Ascending aorta (tissue), 2 donors: ENCODE measurements around the gene LRCOL1. TPM values are rescaled to one million over a fixed set of nuclear protein-coding genes. Genes with fewer than 3 reads are reported as not detected.

Source experiments
- DNase-seq, 2 donors: peaks; one replicate each; pipeline ENCODE4 v3.0.0-alpha.2; 2019; ENCODE audit warnings: low spot score in 2 of 2
- H3K27ac ChIP-seq, 2 donors: fragments of 200-600 bp; sonication (generic); one replicate each; pipeline ENCODE4 v1.5.1; 2016 to 2017; ENCODE audit warnings: mild to moderate bottlenecking in 1 of 2
- H3K27me3 ChIP-seq: fragments of 200-600 bp; sonication (generic); one replicate; pipeline ENCODE4 v1.5.1; 2017
- H3K36me3 ChIP-seq, 2 donors: fragments of 200-600 bp; sonication (generic); one replicate each; pipeline ENCODE4 v1.5.1; 2016
- H3K4me1 ChIP-seq, 2 donors: fragments of 200-600 bp; sonication (generic); one replicate each; pipeline ENCODE4 v1.5.1; 2016 to 2017; ENCODE audit warnings: mild to moderate bottlenecking in 1 of 2
- H3K4me3 ChIP-seq, 2 donors: fragments of 200-600 bp; sonication (generic); one replicate each; pipeline ENCODE4 v1.5.1; 2016 to 2017; ENCODE audit warnings: mild to moderate bottlenecking in 1 of 2
- H3K9me3 ChIP-seq, 2 donors: fragments of 200-600 bp; sonication (generic); one replicate each; pipeline ENCODE4 v1.5.1; 2016
- intact Hi-C: fragments of 100-400 bp; cut with DNase I; formaldehyde crosslinking; loops from one replicate; pipeline ENCODE4 v1.15.1; 2023
- total RNA-seq: library from RNA; depleted of rRNA; stranded (reverse); fragments of >200 nt; gene quantifications from one replicate; pipeline ENCODE4 v1.1.0, GENCODE V29; 2016
- TF ChIP-seq, protein P1 (sequence below), 3 experiments: fragments of 200-600 bp in 2 of 3; fragments of 450-650 bp in 1 of 3; sonication (generic) in 2 of 3; IDR thresholded peaks; one replicate each; pipeline ENCODE4 v1.5.1; 2016 to 2019; ENCODE audit warnings: antibody characterized with exemption in 3 of 3, mild to moderate bottlenecking in 1 of 3, moderate library complexity in 1 of 3

Gene LRCOL1
- total RNA-seq, 1 donor from 2014 or later, result not detected

GRCh38 chr12:132562489-132563021, 47.8 kb downstream of the LRCOL1 start:
- H3K9me3 ChIP-seq, result no peaks in the 10 kb centered on the region
- H3K4me3 ChIP-seq, result no peak overlapping the region
- DNase-seq, result no peak
- H3K27me3 ChIP-seq, result no peaks in the 10 kb centered on the region
- peaks cover 2 to 17% of the 10 kb centered on the region in 2 donors for H3K4me1 ChIP-seq
- intact Hi-C loops, result no loop called here
- H3K27ac ChIP-seq, result no peak overlapping the region
- TF ChIP-seq, protein P1, sequence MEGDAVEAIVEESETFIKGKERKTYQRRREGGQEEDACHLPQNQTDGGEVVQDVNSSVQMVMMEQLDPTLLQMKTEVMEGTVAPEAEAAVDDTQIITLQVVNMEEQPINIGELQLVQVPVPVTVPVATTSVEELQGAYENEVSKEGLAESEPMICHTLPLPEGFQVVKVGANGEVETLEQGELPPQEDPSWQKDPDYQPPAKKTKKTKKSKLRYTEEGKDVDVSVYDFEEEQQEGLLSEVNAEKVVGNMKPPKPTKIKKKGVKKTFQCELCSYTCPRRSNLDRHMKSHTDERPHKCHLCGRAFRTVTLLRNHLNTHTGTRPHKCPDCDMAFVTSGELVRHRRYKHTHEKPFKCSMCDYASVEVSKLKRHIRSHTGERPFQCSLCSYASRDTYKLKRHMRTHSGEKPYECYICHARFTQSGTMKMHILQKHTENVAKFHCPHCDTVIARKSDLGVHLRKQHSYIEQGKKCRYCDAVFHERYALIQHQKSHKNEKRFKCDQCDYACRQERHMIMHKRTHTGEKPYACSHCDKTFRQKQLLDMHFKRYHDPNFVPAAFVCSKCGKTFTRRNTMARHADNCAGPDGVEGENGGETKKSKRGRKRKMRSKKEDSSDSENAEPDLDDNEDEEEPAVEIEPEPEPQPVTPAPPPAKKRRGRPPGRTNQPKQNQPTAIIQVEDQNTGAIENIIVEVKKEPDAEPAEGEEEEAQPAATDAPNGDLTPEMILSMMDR (IDR thresholded peaks at IDR 0.05), result no peak
- peaks cover 0 to 7% of the 10 kb centered on the region in 2 donors for H3K36me3 ChIP-seq

DNA sequence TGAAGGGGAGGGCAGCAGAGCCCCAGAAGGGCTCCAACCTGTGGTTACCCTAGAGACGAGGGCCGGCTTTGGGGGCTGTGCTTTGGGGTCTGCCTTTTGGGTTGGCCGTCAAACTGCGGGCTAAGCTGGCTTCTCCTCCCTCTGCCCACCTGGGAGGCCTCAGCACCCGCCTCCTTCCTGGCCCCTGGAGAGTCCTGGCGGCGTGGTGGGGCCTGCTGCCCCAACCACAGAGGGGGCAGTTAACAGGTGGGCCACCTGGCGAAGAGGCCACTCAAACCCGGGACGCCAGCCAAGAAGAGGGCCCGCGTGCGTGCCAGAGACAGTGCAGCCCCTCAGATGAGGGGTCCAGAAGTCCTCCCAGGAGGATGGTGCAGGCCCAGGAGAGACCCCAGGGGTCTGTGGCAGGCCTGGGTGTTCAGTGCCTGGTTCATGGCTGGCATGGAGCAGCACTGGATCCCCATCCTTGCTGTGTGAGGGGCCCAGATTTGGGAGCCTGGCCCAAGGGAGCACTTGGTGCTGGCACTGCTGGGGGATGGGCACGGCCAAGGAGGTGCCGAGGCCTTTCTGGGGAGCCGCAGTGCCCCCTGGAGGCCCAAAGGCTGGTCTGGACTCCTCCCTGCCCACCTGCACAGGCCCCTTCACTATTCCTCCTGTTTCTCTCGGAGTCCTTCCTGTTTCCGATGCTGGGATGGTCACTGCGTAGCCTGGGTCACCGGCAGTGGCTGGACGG, 48.8 kb downstream of the LRCOL1 start:
- Histone ChIP-seq H3K4me1 (peaks cover 2 to 17% of the 10 kb centered on the region in 2 donors), H3K27me3 (no peaks in the 10 kb centered on the region), H3K9me3 (no peaks in the 10 kb centered on the region), H3K27ac (no peak overlapping the region), H3K36me3 (peaks cover 0 to 2% of the 10 kb centered on the region in 2 donors), H3K4me3 (no peak overlapping the region)
- TF ChIP-seq, protein P1 (IDR thresholded peaks at IDR 0.05), result no peak
- no peak for DNase-seq
- intact Hi-C loops, result no loop called here

DNA sequence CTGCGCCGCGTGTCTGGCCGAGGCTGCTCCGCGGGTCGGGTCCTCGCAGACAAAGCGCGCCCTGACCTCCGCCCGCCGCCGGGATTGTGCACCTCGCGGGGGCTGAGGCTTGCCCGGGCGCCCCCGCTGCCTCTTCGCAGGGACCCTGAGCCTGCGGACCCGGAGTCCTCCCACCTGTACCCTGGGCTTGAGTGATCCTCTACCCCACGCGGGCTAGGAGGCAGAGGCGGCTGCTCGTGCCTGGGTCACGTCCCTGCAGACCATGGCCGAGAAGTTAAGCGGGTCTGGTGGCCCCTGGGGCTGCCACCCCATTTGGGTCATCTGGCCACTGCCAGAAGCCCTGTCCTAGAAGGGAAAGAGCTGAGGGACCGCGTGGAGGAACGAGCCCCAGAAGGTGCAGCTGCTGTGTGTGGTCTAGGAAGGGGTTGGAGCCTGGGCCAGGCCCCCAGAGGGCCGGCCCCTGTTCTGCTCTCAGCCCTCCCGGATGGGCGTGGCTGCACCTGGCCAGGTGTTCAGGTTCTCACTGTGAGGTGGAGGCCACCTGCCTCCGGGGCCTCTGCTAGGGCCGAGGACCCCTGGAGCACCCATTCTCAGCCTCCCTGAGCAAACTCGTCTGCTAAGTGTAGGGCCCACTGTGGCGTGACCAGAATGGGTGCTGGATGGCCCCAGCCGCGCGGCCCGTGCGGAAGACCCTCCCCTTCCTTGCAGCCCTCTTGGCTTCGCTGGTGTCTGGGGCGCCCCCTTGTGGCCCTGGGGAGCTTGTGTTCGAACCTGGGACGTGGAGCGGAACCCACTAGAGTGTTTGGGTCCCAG, 49.6 kb downstream of the LRCOL1 start:
- peaks cover 2 to 17% of the 10 kb centered on the region in 2 donors for H3K4me1 ChIP-seq
- DNase-seq, result no peak
- intact Hi-C loops, result no loop called here
- H3K9me3 ChIP-seq, result no peaks in the 10 kb centered on the region
- H3K27me3 ChIP-seq, result no peaks in the 10 kb centered on the region
- TF ChIP-seq, protein P1 (IDR thresholded peaks at IDR 0.05), result peak; percentile 30 to 52 (median 41)
- H3K4me3 ChIP-seq, result peak overlapping the region; percentile 67 to 78
- H3K27ac ChIP-seq, result no peak overlapping the region
- H3K36me3 ChIP-seq, result no peaks in the 10 kb centered on the region

GRCh38 chr12:132560364-132560613, 50.1 kb downstream of the LRCOL1 start:
- no peaks in the 10 kb centered on the region for H3K27me3 ChIP-seq
- H3K4me3 ChIP-seq, result peak overlapping the region; percentile 67 to 78
- intact Hi-C loops, result no loop called here
- H3K9me3 ChIP-seq, result no peaks in the 10 kb centered on the region
- H3K27ac ChIP-seq, result no peak overlapping the region
- TF ChIP-seq, protein P1 (IDR thresholded peaks at IDR 0.05), result no peak
- no peak for DNase-seq
- peaks cover 2 to 17% of the 10 kb centered on the region in 2 donors for H3K4me1 ChIP-seq
- no peaks in the 10 kb centered on the region for H3K36me3 ChIP-seq

- Histone ChIP-seq H3K27me3 (no peaks in the 10 kb centered on the region), H3K4me3 (peak overlapping the region; percentile 67 to 78), H3K4me1 (peaks cover 2 to 17% of the 10 kb centered on the region in 2 donors), H3K9me3 (no peaks in the 10 kb centered on the region), H3K36me3 (no peaks in the 10 kb centered on the region), H3K27ac (no peak overlapping the region)
- intact Hi-C loops, result no loop called here
- DNase-seq, result no peak
- TF ChIP-seq, protein P1 (IDR thresholded peaks at IDR 0.05), result no peak
Observed at GRCh38 chr12:132559652-132560363, 50.6 kb downstream of the LRCOL1 start.
